Stimulated activated naive CD8-positive, alpha-beta T cell treated with anti-CD3 and anti-CD28 coated beads, Interleukin-15, amount 100 ng/mL, for 72 hours (primary cell): Measurements from ENCODE around the gene TSKU.

ENCODE experiments used
- ATAC-seq: fragments of 150-1000 bp; cut with Tn5 transposase; 2 replicates; pipeline ENCODE4 v1.10.0; 2021; ENCODE audit warnings: mild to moderate bottlenecking, moderate library complexity
- DNase-seq, 2 donors: peaks; one replicate each; pipeline ENCODE4 v3.0.0; 2021 to 2022
- H3K27ac Mint-ChIP-seq, 2 donors: one replicate each; pipeline ENCODE4 v1.8.0; 2022; ENCODE audit warnings: mild to moderate bottlenecking in 2 of 2, mixed read lengths in 2 of 2, moderate library complexity in 2 of 2
- H3K27me3 Mint-ChIP-seq: one replicate; pipeline ENCODE4 v1.8.0; 2022; ENCODE audit warnings: mixed read lengths
- H3K4me1 Mint-ChIP-seq: one replicate; pipeline ENCODE4 v1.8.0; 2022; ENCODE audit warnings: mild to moderate bottlenecking, mixed read lengths
- H3K4me3 Mint-ChIP-seq, 2 donors: one replicate each; pipeline ENCODE4 v1.8.0; 2022; ENCODE audit warnings: mild to moderate bottlenecking in 2 of 2, mixed read lengths in 2 of 2, moderate library complexity in 1 of 2
- H3K9me3 Mint-ChIP-seq, 2 donors: one replicate each; pipeline ENCODE4 v1.8.0; 2022; ENCODE audit warnings: mixed read lengths in 2 of 2

TSKU gene

GRCh38 chr11:76763573-76764346 lies 19.4 kb upstream of the TSKU start:
- ATAC-seq (no peak), DNase-seq (no peak)

DNA sequence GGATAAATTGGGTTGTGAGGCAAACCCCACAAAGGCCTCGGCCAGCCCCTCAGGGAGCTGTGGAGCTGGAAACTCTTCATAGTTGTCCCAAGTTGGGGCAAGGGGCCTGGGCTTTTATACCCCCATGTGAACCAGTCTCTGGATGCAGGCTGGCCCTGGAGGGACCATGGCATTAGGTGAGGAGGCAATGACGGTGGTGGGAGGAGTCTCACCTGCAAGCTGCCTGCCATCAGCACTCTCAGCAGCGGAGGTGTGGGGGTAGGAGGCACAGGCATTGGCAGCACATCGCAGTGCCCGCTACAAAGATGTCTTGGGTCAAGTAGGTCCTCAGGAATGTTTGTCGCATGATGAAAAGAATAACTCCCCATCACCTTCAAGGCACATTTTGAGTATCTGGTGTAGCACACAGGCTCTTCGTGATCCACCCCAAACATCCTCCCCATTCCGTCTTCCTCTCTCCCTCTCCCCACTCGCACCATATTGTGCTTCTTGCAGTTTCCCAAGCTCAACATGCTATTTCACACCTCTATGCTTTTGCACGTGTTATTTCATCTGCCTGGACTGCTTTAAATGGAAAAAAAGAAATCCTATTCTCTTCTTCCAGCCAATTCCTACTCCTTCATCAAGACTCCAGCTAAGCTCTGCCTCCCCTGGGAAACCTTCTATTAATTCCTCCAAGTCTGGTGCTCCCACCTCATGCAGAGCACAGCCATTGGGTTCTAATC lies 18.1 kb upstream of the TSKU start:
- no peaks in the 10 kb centered on the region for H3K9me3 Mint-ChIP-seq
- peaks cover 25% of the 10 kb centered on the region for H3K4me1 Mint-ChIP-seq
- H3K27me3 Mint-ChIP-seq = no peaks in the 10 kb centered on the region
- ATAC-seq = no peak
- H3K4me3 Mint-ChIP-seq = no peak overlapping the region
- H3K27ac Mint-ChIP-seq = no peak overlapping the region
- no peak for DNase-seq

More at GRCh38 chr11:76763573-76764346, 19.4 kb upstream of the TSKU start:
- H3K27ac Mint-ChIP-seq = no peak overlapping the region
- no peak overlapping the region for H3K4me3 Mint-ChIP-seq
- H3K4me1 Mint-ChIP-seq = peaks cover 20% of the 10 kb centered on the region
- no peaks in the 10 kb centered on the region for H3K9me3 Mint-ChIP-seq
- H3K27me3 Mint-ChIP-seq = no peaks in the 10 kb centered on the region

DNA sequence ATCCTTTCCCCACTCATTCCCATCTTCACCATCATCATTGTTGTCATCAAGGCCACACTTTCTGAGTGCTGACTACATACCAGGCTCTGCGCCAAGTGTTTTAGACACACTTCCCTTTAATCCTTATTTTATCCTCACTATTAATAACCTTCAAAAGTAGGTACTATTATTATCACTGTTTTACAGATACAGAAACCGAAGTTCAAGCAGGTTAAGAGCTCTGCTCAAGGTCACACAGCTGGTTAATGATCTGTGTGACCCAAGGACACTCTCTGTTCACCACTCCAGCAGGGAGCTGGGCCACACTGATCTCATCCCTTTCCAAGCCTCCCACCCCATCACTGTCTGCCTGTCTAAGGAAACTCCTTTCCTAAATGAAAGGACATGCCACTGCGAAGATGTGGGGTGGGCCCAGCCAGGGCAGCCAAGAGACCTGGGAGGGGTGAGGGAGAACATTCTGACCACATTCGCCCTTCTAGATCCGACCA lies 17.2 kb upstream of the TSKU start:
- no peaks in the 10 kb centered on the region for H3K27me3 Mint-ChIP-seq
- H3K27ac Mint-ChIP-seq = no peak overlapping the region
- ATAC-seq = no peak
- no peaks in the 10 kb centered on the region for H3K9me3 Mint-ChIP-seq
- no peak for DNase-seq
- H3K4me1 Mint-ChIP-seq = peaks cover 33% of the 10 kb centered on the region
- no peak overlapping the region for H3K4me3 Mint-ChIP-seq

- no peak overlapping the region for H3K27ac Mint-ChIP-seq
These were observed 16.6 kb upstream of the TSKU start for GRCh38 chr11:76766521-76766920.

DNA sequence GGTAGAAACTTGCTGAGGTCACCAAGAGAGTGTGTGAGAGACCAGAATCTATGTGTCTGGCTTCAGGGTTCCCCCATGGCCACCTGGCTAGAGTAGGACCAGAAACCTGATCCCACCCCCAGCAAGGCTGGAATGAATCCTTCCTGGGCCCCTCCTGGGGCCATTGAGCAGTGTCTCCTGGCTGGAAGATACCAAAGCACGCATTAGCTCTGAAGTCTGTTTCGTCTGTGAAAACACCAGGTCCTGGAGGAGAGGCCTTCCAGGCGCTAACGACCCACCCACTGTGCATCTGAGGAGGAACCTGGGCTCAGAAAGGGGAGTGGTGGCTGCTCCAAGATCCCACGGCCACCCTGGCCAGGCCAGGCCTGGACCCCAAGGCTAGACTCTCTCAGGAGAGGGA lies 15.5 kb upstream of the TSKU start:
- no peak for DNase-seq
- no peaks in the 10 kb centered on the region for H3K9me3 Mint-ChIP-seq
- H3K27me3 Mint-ChIP-seq = no peaks in the 10 kb centered on the region
- no peak for ATAC-seq
- no peak overlapping the region for H3K27ac Mint-ChIP-seq
- H3K4me1 Mint-ChIP-seq = peaks cover 45% of the 10 kb centered on the region
- peak overlapping the region in 1 of 2 donors; percentile 14 for H3K4me3 Mint-ChIP-seq

More at GRCh38 chr11:76766521-76766920, 16.6 kb upstream of the TSKU start:
- Mint-ChIP-seq H3K9me3 (no peaks in the 10 kb centered on the region), H3K27me3 (no peaks in the 10 kb centered on the region), H3K4me1 (peaks cover 39% of the 10 kb centered on the region), H3K4me3 (no peak overlapping the region)
- ATAC-seq (no peak), DNase-seq (no peak)

DNA sequence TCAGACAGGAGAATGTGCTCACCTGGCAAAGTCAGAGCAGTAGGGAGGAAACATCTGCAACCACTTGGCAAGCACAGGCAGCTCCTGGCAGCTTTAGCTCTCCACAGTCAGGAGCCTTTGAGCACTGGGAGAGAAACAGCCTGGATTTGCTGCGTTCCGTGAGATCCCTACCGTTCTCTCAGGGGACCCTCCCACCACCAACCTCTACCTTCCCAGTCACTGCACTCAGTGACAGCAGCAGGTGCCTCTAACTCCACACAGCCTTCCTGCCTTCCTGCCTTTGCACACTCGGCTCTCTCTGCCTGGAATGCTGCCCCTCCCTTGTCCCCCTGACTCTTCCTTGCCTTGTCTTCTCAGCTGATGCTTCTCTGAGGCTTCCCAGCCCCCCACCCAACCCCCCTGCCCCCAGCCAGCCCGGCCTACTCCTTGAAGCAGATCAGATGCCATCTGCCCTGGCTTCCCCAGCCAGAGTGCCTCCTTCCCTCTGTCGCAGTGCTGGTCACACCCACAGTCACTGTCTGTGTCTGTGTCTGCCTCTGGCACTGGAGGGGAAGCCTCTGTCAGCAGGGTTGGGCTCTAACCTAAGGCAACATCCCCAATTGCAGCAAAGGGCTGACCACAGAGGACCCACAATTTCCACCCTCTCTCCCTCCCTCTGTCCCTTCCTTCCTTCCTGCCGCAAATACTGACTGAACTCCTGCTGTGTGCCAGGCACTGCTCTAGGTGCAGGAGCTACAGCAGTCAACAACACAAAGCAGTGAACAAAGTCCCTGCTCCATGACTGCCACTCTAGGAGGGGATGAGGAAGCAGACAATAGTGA lies 14.9 kb upstream of the TSKU start:
- H3K4me3 Mint-ChIP-seq = peak overlapping the region; percentile 51 to 64

GRCh38 chr11:76768909-76769560 lies 14.1 kb upstream of the TSKU start:
- Mint-ChIP-seq H3K27ac (peak overlapping the region in 1 of 2 donors; percentile 84), H3K4me1 (peaks cover 45% of the 10 kb centered on the region), H3K27me3 (no peaks in the 10 kb centered on the region), H3K4me3 (peak overlapping the region; percentile 51 to 64), H3K9me3 (no peaks in the 10 kb centered on the region)
- DNase-seq = no peak
- ATAC-seq = peak; percentile 47

More for the DNA sequence above, 14.9 kb upstream of the TSKU start:
- peak; percentile 77 for ATAC-seq
- Mint-ChIP-seq H3K27me3 (no peaks in the 10 kb centered on the region), H3K4me1 (peaks cover 45% of the 10 kb centered on the region), H3K27ac (peak overlapping the region; percentile 84 to 92), H3K9me3 (no peaks in the 10 kb centered on the region)
- DNase-seq = peak in 1 of 2 donors; percentile 25

GRCh38 chr11:76769645-76770586 lies 13.2 kb upstream of the TSKU start:
- Mint-ChIP-seq H3K4me1 (peaks cover 45% of the 10 kb centered on the region), H3K27me3 (no peaks in the 10 kb centered on the region), H3K4me3 (no peak overlapping the region), H3K27ac (no peak overlapping the region), H3K9me3 (no peaks in the 10 kb centered on the region)
- ATAC-seq (no peak), DNase-seq (no peak)

DNA sequence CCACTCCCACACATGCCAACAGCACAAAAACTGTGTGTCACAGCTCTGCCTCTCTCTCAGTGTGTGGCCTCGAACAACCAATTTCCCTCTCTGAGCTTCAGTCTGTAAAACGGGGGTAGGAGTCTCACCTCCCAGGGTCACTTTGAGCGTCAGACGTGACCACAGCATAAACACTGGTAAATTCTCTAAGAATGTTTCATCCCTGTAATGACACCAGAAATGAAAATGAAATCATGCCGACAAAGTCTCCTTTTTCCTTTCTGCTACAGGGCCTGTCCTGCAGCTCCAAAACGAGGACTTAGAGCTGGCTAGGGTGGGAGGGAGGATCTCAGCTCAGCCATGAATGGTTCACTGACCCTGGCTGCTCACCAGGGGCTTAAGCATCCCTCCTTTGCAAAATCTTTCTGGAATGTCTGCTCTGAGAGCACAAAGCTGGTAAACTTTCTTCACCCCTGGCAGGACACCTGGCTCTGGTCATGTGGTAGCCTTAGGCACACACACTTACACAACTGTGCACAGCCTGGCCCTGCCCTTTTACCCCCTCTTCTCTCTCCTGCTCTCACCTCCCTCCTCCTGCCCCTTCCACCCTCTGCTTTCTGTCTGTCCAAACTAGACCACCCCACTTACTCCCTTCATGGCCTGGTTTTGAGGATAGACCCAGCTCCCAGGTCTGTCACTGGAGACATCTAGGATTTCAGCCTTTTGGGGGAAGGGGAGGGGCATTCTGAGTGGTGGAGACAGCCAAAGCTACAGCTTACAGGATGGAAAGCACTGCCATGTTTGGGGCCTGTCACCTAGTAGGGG lies 12.3 kb upstream of the TSKU start:
- Mint-ChIP-seq H3K27me3 (no peaks in the 10 kb centered on the region), H3K4me3 (no peak overlapping the region), H3K4me1 (peaks cover 45% of the 10 kb centered on the region), H3K27ac (no peak overlapping the region), H3K9me3 (no peaks in the 10 kb centered on the region)
- ATAC-seq (peak; percentile 15), DNase-seq (no peak)

DNA sequence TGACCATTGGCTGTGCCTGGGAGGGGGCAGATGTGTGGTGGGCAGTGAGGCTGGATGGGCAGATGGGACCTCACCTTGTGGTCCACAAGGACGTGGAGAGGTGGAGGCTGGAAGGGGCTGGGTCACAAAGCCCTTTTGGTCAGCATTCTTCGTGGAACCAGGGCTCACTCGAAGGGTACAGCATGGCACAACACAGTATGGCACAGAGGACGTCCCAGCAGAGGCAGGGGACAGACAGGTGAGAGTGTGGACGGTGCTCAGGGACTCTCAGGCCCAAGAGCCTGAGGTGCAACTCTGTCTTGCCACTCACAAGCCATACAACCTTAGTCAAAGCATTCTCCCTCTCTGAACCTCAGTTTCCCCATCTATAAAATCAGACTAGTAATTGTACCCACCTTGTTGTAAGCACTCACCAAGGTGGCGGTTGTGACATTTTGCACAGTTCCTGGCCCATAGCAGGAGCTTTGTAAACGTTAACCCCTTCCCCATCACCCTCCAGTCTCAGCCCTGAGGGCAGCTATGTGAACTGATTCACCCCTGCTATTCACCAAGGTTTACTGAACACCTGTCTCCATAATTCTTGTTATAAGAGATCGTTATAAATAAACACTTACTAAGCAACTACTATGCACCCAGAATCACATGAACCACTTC lies 11.6 kb upstream of the TSKU start:
- Mint-ChIP-seq H3K4me3 (no peak overlapping the region), H3K9me3 (peaks cover under 1 to 3% of the 10 kb centered on the region in 2 donors), H3K27me3 (no peaks in the 10 kb centered on the region), H3K4me1 (peaks cover 45% of the 10 kb centered on the region), H3K27ac (no peak overlapping the region)
- DNase-seq = no peak
- no peak for ATAC-seq

- H3K27ac Mint-ChIP-seq = no peak overlapping the region
- H3K9me3 Mint-ChIP-seq = peaks cover 7 to 9% of the 10 kb centered on the region in 2 donors
- H3K4me1 Mint-ChIP-seq = peaks cover 40% of the 10 kb centered on the region
- no peak for ATAC-seq
- H3K4me3 Mint-ChIP-seq = no peak overlapping the region
- peaks cover 6% of the 10 kb centered on the region for H3K27me3 Mint-ChIP-seq
- no peak for DNase-seq
These were observed 10.9 kb upstream of the TSKU start for GRCh38 chr11:76772100-76772782.

DNA sequence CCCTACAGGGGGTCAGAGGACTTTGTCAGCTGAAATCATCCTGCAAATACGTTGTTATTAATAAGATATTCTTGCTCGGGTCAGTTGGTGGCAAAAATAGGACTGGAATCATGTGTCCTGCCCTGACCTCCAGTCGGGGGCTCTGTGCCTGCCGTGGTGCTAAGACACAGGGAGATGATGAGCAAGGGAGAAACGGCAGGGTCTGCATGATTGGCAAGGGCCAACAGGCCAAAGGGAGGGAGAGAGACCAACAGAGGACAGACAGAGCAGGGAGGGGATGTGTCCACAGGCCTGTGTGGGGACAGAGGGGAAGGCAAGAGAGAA lies 10.4 kb upstream of the TSKU start:
- no peak overlapping the region for H3K27ac Mint-ChIP-seq
- H3K9me3 Mint-ChIP-seq = peaks cover 12 to 14% of the 10 kb centered on the region in 2 donors
- no peak overlapping the region for H3K4me3 Mint-ChIP-seq
- ATAC-seq (no peak), DNase-seq (no peak)
- H3K27me3 Mint-ChIP-seq = peaks cover 11% of the 10 kb centered on the region
- peaks cover 35% of the 10 kb centered on the region for H3K4me1 Mint-ChIP-seq

GRCh38 chr11:76773921-76774361 lies 9.2 kb upstream of the TSKU start:
- Mint-ChIP-seq H3K27ac (no peak overlapping the region), H3K9me3 (peaks cover 12 to 14% of the 10 kb centered on the region in 2 donors), H3K4me1 (peaks cover 23% of the 10 kb centered on the region), H3K4me3 (no peak overlapping the region), H3K27me3 (peaks cover 20% of the 10 kb centered on the region)
- ATAC-seq = no peak
- DNase-seq = no peak
